ENCODE measurements around the gene C10orf67.

- no peak for TF ChIP-seq CREB1 (IDR thresholded peaks at IDR 0.05)
- TF ChIP-seq CTCF (IDR thresholded peaks at IDR 0.05; ENCODE audit: control extremely low read depth in 1 of 3, insufficient read depth in 1 of 3, low read depth in 1 of 3, low read length in 3 of 3): no peak
- no peak for TF ChIP-seq SIRT6 (IDR thresholded peaks at IDR 0.05; ENCODE audit: low read length)
- no peak for TF ChIP-seq JUN (IDR thresholded peaks at IDR 0.05; ENCODE audit: low read depth, low read length)
- no peak for TF ChIP-seq NRF1 (IDR thresholded peaks at IDR 0.05; ENCODE audit: low read depth, low read length)
- TF ChIP-seq ATF2 (IDR thresholded peaks at IDR 0.05; ENCODE audit: low read length): no peak
- no peak for TF ChIP-seq EZH2 (IDR thresholded peaks at IDR 0.05; ENCODE audit: low read depth, low read length, severe bottlenecking)
- no peak for TF ChIP-seq PHF8 (conservative IDR thresholded peaks at IDR 0.05; ENCODE audit: low read depth, low read length)
- no peak for TF ChIP-seq POLR2A (IDR thresholded peaks at IDR 0.05; ENCODE audit: control extremely low read depth in 1 of 2, low read depth in 2 of 2, low read length in 2 of 2)
- TF ChIP-seq BACH1 (IDR thresholded peaks at IDR 0.05; ENCODE audit: low read length): no peak
- no peak for TF ChIP-seq KDM5A (IDR thresholded peaks at IDR 0.05; ENCODE audit: low read length)
- TF ChIP-seq TCF12 (IDR thresholded peaks at IDR 0.05; ENCODE audit: low read depth, low read length): no peak
- TF ChIP-seq POLR2AphosphoS5 (IDR thresholded peaks at IDR 0.05; ENCODE audit: low read depth, low read length): no peak
Observed at GRCh38 chr10:23201837-23202236, 142.8 kb downstream of the C10orf67 start.

Data from H1 (cell line).